ENCODE results near the gene WFIKKN2. TPM values are rescaled to one million over a fixed set of nuclear protein-coding genes. Genes with fewer than 3 reads are reported as not detected.
"Not testable (repeated sequence)": the region's sequence is repeated elsewhere in the genome, so short reads cannot be mapped to it uniquely, and the experiment has no call there.

Gene WFIKKN2
- total RNA-seq, 4 donors from 2014 or later: 0.42 to 0.75 (median 0.60) TPM

- Histone ChIP-seq H3K36me3 (no peaks in the 10 kb centered on the region), H3K27ac (replicated peaks in 1 of 4) (no peak overlapping the region), H3K27me3 (no peaks in the 10 kb centered on the region), H3K9me3 (no peaks in the 10 kb centered on the region), H3K4me3 (no peak overlapping the region), H3K4me1 (peaks cover 9 to 19% (median 18%) of the 10 kb centered on the region in 4 donors)
- WGBS: 92% methylated on average over 6 of the region's 6 CpGs
- intact Hi-C loops (cut with DNase I): loop anchor here (5.0 kb wide), 1 partner anchor 104 kb away; no protein-coding TSS in a partner anchor
- DNase-seq (ENCODE audit: extremely low spot score): peak; percentile 86
- TF ChIP-seq POLR2A (IDR thresholded peaks at IDR 0.05; ENCODE audit: low read depth): no peak
- no peak for TF ChIP-seq POLR2AphosphoS5 (IDR thresholded peaks at IDR 0.05)
- no peak for TF ChIP-seq CTCF (IDR thresholded peaks at IDR 0.05)
- TF ChIP-seq EP300 (IDR thresholded peaks at IDR 0.05): no peak
These were observed 18.4 kb downstream of the WFIKKN2 start for GRCh38 chr17:50853781-50854180.

GRCh38 chr17:50855708-50856330 lies 20.4 kb downstream of the WFIKKN2 start:
- 68% methylated on average over 6 of the region's 6 CpGs for WGBS
- intact Hi-C loops (cut with DNase I): no loop called here
- H3K27ac ChIP-seq (replicated peaks in 1 of 4): no peak overlapping the region

DNA sequence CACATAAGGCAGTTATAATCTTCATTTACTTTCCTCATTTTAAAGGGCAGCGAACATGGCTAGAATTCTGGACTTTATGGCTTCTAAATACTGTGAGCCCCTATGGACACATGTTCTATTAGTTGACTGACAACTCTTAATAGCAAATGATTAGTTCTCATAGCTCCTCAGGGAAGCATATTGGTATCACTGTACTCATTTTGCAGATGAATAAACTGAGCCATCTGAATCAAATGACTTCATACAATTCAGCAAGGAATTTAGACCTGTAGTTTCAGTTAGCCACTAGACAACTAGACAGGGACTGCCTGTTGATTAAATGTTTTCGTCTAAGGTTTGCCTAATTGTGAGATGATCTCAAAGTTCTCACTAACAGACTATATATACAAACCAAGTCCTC lies 21.0 kb downstream of the WFIKKN2 start:
- 97% methylated on average over 2 of the region's 2 CpGs for WGBS
- TF ChIP-seq POLR2AphosphoS5 (IDR thresholded peaks at IDR 0.05) (no peak), EP300 (IDR thresholded peaks at IDR 0.05) (no peak), CTCF (IDR thresholded peaks at IDR 0.05) (no peak), POLR2A (IDR thresholded peaks at IDR 0.05; ENCODE audit: low read depth) (no peak)
- H3K4me3 ChIP-seq: no peak overlapping the region
- peaks cover 9 to 35% (median 31%) of the 10 kb centered on the region in 4 donors for H3K4me1 ChIP-seq
- DNase-seq (ENCODE audit: extremely low spot score): no peak
- peaks cover 0 to under 1% (median 0%) of the 10 kb centered on the region in 4 donors for H3K36me3 ChIP-seq
- no peaks in the 10 kb centered on the region for H3K27me3 ChIP-seq
- intact Hi-C loops (cut with DNase I): no loop called here
- no peak overlapping the region for H3K27ac ChIP-seq (replicated peaks in 1 of 4)
- H3K9me3 ChIP-seq: no peaks in the 10 kb centered on the region

More at GRCh38 chr17:50855708-50856330, 20.4 kb downstream of the WFIKKN2 start:
- TF ChIP-seq POLR2A (IDR thresholded peaks at IDR 0.05; ENCODE audit: low read depth): no peak
- no peak for TF ChIP-seq POLR2AphosphoS5 (IDR thresholded peaks at IDR 0.05)
- TF ChIP-seq EP300 (IDR thresholded peaks at IDR 0.05): no peak
- TF ChIP-seq CTCF (IDR thresholded peaks at IDR 0.05): no peak
- Histone ChIP-seq H3K9me3 (no peaks in the 10 kb centered on the region), H3K4me1 (peaks cover 9 to 29% (median 25%) of the 10 kb centered on the region in 4 donors), H3K27me3 (no peaks in the 10 kb centered on the region), H3K4me3 (no peak overlapping the region), H3K36me3 (no peaks in the 10 kb centered on the region)
- no peak for DNase-seq (ENCODE audit: extremely low spot score)

DNA sequence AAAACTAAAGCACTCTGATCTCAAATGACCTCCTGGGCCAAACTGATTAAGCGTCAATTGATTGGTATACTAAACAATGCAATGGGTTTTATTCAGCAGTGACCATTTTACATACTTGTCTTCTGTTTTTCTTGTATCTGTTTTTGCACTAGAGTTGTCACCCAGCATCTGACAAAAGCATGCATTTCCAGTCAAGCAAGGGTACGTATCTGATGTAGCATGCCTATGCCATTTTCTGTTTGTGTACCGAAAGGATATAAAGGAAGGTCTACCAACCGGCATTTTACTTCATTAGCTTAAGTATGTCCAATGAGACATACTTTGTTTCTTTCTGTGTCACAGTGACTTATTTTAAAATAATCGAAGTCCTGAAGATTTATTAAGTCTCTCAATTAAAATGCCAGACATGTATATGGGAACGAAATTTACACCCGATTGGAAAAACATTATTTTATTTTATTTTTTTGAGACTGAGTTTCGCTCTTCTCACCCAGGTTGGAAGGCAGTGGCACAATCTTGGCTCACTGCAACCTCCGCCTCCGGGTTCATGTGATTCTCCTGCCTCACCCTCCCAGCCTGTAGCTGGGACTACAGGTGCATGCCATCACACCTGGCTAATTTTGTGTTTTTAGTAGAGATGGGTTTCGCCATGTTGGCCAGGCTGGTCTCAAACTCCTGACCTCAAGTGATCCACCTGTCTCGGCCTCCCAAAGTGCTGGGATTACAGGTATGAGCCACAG lies 23.3 kb downstream of the WFIKKN2 start:
- peaks cover 6 to 39% (median 35%) of the 10 kb centered on the region in 4 donors for H3K4me1 ChIP-seq
- 94% methylated on average over 12 of the region's 12 CpGs for WGBS
- no peak for TF ChIP-seq CTCF (IDR thresholded peaks at IDR 0.05)
- TF ChIP-seq EP300 (IDR thresholded peaks at IDR 0.05): no peak
- TF ChIP-seq POLR2AphosphoS5 (IDR thresholded peaks at IDR 0.05): no peak
- TF ChIP-seq POLR2A (IDR thresholded peaks at IDR 0.05; ENCODE audit: low read depth): no peak
- peak overlapping the region in 1 of 4 donors; percentile 100 for H3K27ac ChIP-seq (replicated peaks in 1 of 4)
- intact Hi-C loops (cut with DNase I): no loop called here
- no peaks in the 10 kb centered on the region for H3K9me3 ChIP-seq
- no peaks in the 10 kb centered on the region for H3K27me3 ChIP-seq
- no peak for DNase-seq (ENCODE audit: extremely low spot score)
- H3K36me3 ChIP-seq: peaks cover 0 to 16% (median 8%) of the 10 kb centered on the region in 4 donors
- H3K4me3 ChIP-seq: no peak overlapping the region

DNA sequence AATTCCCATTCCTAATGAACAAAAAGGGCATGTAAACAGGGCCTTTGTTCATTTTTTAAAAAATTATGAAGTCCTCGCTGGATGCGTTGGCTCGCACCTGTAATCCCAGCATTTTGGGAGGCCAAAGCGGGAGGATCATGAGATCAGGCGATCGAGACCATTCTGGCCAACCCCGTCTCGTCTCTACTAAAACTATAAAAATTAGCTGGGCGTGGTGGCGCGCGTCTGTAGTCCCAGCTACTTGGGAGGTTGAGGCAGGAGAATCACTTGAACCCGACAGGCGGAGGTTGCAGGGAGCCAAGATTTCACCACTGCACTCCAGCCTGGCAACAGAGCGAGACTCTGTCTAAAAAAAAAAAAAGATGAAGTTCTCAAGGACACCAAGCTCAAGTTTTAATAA lies 24.3 kb downstream of the WFIKKN2 start:
- Histone ChIP-seq H3K4me1 (peaks cover 6 to 49% (median 41%) of the 10 kb centered on the region in 4 donors), H3K36me3 (peaks cover 0 to 16% (median 8%) of the 10 kb centered on the region in 4 donors), H3K27ac (replicated peaks in 1 of 4) (peak overlapping the region; percentile 47 to 100 (median 76))
- H3K9me3 ChIP-seq; DNase-seq (ENCODE audit: extremely low spot score); H3K4me3 ChIP-seq; H3K27me3 ChIP-seq: not testable (repeated sequence)
- intact Hi-C loops (cut with DNase I): loop anchor here (10.0 kb wide), 1 partner anchor 265 kb away; the partner anchor contains the start of gene SPAG9
- 96% methylated on average over 15 of the region's 15 CpGs for WGBS

Data from esophagus muscularis mucosa (tissue), 4 donors.